ENCODE measurements around the gene ZNF532.
"Not testable (repeated sequence)": the region's sequence is repeated elsewhere in the genome, so short reads cannot be mapped to it uniquely, and the experiment has no call there.

The ZNF532 gene

GRCh38 chr18:59011786-59012185, 147.1 kb downstream of the ZNF532 start:
- no peak for DNase-seq

- DNase-seq = no peak
These were observed 148.4 kb downstream of the ZNF532 start for GRCh38 chr18:59012815-59013705.

- DNase-seq = no peak
These were observed 149.1 kb downstream of the ZNF532 start for GRCh38 chr18:59013744-59014143.

GRCh38 chr18:59015531-59016152, 151.0 kb downstream of the ZNF532 start:
- no peak for DNase-seq

- no peak for DNase-seq
These were observed 156.8 kb downstream of the ZNF532 start for GRCh38 chr18:59021500-59021899.

- no peak for DNase-seq
These were observed 157.7 kb downstream of the ZNF532 start for GRCh38 chr18:59022167-59022945.

GRCh38 chr18:59024829-59025228, 160.2 kb downstream of the ZNF532 start:
- no peak for DNase-seq

GRCh38 chr18:59025532-59025931, 160.9 kb downstream of the ZNF532 start:
- not testable (repeated sequence) for DNase-seq

GRCh38 chr18:59026364-59026763, 161.7 kb downstream of the ZNF532 start:
- DNase-seq = no peak

GRCh38 chr18:59026831-59027410, 162.2 kb downstream of the ZNF532 start:
- no peak for DNase-seq

- no peak for DNase-seq
These were observed 165.2 kb downstream of the ZNF532 start for GRCh38 chr18:59029663-59030429.

- DNase-seq = no peak
These were observed 167.6 kb downstream of the ZNF532 start for GRCh38 chr18:59032308-59032707.

- DNase-seq = no peak
These were observed 168.7 kb downstream of the ZNF532 start for GRCh38 chr18:59033359-59033758.

GRCh38 chr18:59033974-59034373, 169.3 kb downstream of the ZNF532 start:
- no peak for DNase-seq

GRCh38 chr18:59035591-59035990, 170.9 kb downstream of the ZNF532 start:
- DNase-seq = no peak
